GM18951 (cell line): ENCODE data around the gene ZNF441.

Experiments used
- POLR2A ChIP-seq: IDR thresholded peaks from 4 replicates; pipeline ENCODE4 v1.6.1; 2011; ENCODE audit warnings: mild to moderate bottlenecking; ENCODE audit not compliant: insufficient read length, insufficient read depth; ENCODE audit errors: extremely low read depth
- in situ Hi-C: fragments of 300-500 bp; cut with MboI; formaldehyde crosslinking; loops from one replicate; pipeline ENCODE4 v1.12.0; 2022; ENCODE audit warnings: low sequenced_read_pairs, mixed read lengths, inconsistent platforms; ENCODE audit not compliant: unreplicated experiment

Gene ZNF441

DNA sequence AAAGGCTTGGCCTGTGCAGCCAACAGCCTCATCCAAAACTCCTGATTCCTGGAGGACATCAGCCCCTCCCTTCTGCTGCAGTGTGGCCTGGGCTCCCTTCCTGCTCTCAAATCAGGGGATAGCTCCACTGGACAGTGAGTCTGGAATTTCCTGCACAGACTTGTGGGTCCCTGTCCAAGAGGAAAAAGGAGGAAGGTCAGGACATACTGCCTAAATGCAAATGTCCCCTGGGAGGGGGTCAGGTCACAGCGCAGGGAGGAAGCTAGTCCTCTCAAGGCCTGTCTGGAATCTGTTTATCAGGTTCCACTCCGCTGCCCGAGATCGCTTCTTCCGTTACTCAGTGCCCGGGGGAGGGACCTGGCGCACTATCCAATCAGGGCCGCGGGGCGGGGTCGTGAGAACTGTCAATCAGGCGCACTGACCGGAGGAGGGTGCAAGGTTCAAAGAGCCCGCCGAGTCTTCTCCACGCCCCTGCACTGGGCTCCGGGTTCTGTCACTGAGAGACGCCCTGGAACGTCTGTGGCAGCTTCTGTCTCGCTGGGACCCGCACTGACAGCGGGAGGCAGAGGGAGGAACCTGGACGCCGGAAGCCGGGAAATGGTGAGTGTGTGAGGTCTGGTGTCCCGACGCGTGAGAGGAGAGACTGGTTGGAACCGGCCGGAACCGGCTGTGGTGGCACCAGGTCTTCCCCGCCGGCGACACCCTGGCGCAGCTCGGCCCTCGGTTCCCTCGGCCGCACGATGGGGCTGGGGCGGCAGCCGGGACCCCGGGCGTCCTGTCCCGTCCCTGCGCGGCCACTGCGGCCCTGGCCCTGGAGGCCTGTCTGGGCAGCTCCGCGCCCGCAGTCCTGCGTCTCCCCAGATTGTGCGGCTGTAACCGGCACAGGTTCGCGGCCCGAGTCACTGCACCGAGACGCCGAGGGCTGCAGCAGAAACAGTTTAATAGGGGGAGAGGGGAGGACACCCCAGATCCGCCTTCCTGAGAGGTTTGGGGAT lies at the start of gene ZNF441:
Gene ZNF441 (plus strand): TSS at position 404 of the 995 bp plus-strand sequence. CDS start 194 bp downstream, at position 598.
- TF ChIP-seq POLR2A, result peak; percentile 81
- in situ Hi-C loops, result no loop called here

DNA sequence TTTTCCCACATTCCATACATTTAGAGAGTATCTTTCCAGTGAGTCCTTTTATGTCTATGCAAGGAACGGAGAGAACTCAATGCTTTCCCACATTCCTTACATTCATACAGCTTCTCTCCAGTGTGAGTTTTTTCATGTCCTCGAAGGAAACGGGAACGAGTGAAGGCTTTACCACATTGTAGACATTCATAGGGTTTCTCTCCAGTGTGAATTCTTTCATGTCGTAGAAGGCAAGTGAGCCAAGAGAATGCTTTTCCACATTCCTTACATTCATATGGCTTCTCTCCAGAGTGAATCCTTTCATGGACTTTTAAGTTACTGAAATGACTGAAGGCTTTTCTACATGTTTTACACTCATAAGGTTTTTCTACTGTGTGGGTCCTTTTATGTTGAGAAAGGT lies 45.1 kb upstream of the ZNF441 start:
- in situ Hi-C loops, result no loop called here
- no peak for TF ChIP-seq POLR2A

DNA sequence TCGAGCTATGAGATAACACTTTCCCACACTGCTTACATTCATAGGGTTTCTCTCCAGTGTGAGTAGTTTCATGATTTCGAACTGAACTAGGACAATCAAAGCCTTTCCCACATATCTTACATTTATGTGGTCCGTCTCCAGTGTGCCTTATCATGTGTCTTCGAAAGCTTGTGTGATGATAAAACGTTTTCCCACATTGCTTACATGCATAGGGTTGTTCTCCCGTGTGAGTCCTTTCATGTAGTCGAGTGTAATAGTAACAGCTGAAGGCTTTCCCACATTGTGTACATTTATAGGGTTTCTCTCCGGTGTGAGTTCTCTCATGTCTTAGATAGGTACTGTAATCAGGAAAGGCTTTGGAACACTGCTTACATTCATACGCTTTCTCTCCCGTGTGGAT lies 44.4 kb upstream of the ZNF441 start:
- TF ChIP-seq POLR2A, result no peak
- in situ Hi-C loops, result no loop called here

DNA sequence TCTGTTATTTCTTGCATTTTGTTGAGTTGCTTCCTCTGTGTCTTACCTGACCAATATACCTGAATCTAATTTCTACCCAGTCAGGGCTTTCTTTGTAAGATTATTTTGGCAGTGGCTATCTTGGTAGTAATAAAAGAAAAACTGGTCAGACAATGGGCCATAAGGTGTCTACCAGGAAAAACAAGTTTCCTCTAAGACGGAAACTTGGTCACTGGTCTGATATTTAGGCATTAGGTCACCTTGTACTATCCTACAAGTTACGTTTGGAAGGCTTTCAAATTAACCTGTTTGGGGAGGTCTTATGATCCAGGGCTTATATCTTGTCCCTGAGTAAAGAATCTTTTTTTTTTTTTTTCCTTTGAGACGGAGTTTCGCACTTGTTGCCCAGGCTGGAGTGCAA lies 37.2 kb upstream of the ZNF441 start:
- TF ChIP-seq POLR2A, result no peak
- in situ Hi-C loops, result no loop called here

DNA sequence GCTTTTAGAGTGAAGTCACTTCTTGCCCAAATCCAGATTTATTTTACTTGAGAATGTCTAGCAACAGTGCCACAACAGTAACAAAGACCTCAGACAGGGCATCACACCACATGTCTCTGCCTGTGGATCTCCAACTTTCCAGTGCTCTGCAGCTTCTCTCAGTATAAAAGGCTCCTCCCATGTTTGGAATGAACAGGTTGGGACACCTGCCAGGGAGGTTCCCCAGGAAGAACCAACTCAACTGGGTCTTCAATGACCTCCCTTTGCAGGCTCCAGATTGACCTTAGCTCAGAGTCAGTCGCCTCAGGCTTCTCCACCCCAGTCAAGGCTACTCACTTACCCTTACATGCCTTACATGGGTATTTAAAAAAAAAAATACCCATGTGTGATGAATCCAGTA lies 31.4 kb upstream of the ZNF441 start:
- in situ Hi-C loops, result no loop called here
- no peak for TF ChIP-seq POLR2A

DNA sequence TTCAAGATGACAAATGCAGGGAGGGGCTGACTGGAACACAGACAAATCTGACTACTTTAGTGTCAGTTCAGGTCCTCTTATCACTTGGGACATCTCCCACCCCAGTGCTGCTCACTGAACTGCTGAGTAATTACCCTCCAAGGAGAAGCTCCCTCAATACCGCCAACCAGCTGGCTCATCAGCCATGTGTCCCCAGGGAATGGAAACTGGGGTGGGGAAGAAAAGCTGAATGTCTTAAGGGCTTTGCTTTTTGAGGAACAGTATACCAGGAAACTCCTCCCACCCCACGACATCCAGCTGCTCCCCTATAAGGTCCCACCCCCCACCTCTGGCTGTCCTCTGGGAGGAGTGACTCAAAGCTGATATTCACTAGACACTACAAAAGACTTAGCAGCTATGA lies 30.1 kb upstream of the ZNF441 start:
- TF ChIP-seq POLR2A, result no peak
- in situ Hi-C loops, result no loop called here

DNA sequence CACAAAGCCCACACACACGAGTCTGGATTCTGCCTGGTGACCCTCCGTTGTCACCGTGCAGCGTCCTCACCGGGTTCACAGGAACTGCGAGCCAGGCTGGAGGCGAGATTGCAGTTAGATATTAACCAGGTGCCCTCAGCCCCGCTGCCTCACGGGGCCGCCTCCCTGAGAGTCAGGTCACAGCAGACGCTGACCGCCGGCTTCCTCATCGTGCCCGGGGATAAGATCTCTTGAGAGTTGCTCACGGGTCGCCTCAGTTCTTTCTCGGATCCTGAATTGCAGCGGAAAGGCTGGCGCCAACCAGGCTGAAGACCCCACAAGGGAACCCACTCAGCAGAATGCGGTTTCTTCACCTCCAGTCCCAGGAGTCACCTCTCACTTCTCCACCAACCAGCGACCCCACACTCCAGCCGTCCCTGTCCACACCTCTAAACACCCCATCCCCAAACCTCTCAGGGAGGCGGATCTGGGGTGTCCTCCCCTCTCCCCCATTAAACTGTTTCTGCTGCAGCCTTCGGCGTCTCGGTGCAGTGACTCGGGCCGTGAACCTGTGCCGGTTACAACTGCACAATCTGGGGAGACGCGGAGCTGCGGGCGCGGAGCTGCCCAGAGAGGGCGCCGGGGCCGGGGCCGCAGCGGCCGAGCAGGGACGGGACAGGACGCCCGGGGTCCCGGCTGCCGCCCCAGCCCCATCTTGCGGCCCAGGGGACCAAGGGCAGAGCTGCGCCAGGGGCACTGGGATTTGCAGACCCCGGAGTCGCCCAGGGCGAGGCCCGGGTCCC lies 28.6 kb upstream of the ZNF441 start:
- in situ Hi-C loops, result no loop called here
- peak; percentile 56 for TF ChIP-seq POLR2A

DNA sequence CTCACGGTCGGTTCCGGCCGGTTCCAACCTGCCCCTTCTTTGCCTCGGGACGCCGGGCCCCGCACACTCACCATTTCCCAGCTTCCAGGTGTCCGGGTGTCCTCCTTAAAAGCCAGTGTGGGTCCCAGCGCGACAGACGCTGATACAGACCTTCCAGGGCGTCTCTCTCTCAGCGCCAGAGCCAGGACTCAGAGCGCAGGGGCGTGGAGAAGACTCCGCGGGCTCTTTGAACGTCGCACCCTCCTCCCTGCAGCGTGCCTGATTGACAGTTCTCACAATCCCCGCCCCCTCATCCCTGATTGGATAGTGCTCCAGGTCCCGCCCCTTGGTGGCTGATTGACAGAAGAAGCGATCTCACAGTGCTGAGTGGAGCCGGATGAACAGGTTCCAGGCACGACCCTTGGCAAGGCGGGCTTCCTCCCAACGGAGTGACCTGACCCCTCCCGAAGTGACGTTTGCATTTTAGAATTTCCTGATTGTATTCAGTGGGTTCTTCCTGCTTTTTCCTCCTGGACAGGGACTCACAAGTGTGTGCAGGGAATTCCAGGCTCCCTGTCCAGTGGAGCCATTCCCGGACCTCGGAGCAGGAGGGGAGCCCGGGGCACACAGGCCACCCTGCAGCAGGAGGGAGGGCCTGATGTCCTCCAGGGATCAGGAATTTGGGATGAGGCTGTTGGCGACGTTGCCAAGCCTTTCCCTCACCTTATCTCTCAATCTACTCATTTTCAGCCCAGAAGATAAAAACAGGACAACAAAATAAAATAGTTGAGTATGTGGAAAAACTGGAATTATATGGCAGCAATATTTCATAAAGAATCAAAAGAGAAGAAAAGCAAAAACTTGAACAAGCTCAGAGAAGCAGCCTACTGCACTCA lies 27.8 kb upstream of the ZNF441 start, which contains the start of gene ZNF823:
Gene ZNF823 (minus strand): TSS at position 201 of the 875 bp plus-strand sequence. CDS start 127 bp downstream, at position 74.
- peak; percentile 80 for TF ChIP-seq POLR2A
- in situ Hi-C loops, result no loop called here

DNA sequence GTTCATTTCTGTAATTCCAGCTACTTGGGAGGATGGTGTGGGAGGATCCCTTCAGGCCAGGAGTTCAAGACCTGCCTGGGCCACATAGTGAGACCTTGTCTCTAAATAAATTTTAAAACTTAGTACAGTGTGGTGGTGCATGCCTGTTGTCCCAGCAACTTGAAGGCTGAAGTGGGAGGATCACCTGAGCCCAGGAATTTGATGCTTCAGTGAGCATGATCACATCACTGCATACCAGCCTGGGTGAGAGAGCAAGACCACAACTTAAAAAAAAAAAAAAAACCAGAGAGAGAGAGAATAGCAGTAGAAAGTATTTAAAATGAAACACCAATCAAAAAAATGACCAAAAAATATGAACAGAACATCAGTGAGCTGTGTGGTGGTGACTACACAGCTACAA lies 20.9 kb upstream of the ZNF441 start:
- no peak for TF ChIP-seq POLR2A
- in situ Hi-C loops, result no loop called here

DNA sequence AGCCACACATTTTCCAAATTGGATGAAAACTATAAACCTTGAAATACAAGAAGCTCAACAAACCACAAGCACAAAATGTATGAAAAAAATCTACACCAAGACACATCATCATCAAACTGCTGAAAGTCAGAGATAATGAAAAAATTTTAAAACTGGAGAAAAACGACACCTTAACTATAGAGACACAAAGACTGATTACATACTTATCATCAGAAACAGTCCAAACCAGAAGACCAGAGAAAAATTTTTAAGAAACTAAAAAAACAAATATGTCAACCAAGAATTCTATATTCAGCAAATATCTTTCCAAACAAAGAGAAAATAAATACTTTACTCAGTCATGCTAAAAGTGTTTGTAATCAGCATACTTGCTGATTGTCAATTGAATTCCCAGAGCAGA lies 19.5 kb upstream of the ZNF441 start:
- no peak for TF ChIP-seq POLR2A
- in situ Hi-C loops, result no loop called here

DNA sequence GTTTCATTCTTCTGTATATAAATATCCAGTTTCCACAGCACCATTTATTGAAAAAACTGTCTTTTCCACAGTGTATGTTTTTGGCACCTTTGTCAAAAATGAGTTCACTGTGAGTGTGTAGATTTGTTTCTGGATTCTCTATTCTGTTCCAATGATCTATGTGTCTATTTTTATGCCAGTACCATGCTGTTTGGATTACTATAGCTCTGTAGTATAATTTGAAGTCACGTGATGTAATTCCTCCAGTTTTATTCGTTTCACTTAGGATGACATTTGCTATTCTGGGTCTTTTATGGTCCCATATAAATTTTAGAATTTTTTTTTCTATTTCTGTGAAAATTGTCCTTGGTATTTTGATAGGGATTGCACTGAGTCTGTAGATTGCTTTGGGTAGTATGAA lies 17.0 kb upstream of the ZNF441 start:
- in situ Hi-C loops, result no loop called here
- no peak for TF ChIP-seq POLR2A

DNA sequence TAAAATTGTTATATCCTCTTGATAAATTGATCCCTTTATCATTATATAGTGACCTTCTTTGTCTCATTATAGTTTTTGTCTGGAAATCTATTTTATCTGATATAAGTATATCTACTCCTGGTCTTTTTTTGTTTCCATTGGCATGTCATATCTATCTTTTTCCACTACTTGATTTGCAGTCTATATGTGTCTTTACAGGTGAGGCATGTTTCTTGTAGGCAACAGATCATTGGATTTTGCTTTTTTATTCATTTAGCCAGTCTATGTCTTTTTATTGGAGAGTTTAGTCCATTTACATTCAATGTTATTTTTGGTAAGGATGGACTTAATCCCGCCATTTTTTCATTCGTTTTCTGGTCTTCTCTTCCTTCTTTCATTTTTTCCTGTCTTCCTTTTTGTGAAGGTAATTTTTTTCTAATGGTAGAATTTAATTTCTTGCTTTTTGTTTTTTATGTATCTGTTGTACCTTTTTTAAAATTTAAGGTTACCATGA lies 14.5 kb upstream of the ZNF441 start:
- in situ Hi-C loops, result no loop called here
- TF ChIP-seq POLR2A, result no peak

DNA sequence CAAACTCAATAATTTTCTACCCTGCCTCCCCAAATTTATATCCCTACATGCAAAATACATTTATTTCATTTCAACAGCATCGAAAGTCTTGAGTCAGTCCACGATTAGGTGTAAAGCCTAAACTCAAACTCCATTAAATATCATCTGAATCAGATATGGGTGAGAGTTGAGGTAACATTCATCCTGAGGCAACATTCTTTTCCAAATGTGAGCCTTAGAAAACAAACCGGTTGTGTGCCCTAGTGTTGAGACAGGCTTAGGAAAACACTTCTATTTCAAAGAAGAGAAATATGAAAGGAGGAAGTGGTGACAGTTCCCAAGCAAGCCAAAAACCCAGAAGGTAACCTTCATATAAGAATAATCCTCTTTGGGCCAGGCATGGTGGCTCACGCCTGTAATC lies 12.1 kb upstream of the ZNF441 start:
- no peak for TF ChIP-seq POLR2A
- in situ Hi-C loops, result no loop called here

DNA sequence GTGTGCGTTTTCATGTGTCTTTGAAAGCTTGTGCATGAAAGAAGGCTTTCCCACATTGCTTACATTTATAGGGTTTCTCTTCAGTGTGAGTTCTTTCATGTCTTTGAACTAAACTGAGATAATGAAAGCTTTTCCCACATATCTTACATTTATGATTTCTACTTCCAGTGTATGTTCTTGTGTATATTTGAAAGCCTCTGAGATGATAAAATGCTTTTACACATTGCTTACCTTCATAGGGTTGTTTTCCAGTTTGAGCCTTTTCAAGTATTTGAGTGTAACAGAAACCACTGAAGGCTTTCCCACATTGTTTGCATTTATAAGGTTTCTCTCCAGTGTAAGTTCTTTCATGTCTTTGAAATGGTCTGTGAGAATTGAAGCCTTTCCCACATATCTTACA lies 9.8 kb upstream of the ZNF441 start:
- in situ Hi-C loops, result no loop called here
- no peak for TF ChIP-seq POLR2A
